HepG2 (cell line): ENCODE data around the gene CPT1B. TPM values are rescaled to one million over a fixed set of nuclear protein-coding genes. Genes with fewer than 3 reads are reported as not detected.

Experiments
- ATAC-seq: fragments of 200-7000 bp; cut with Tn5 transposase; 3 replicates; pipeline ENCODE4 v1.9.1; 2020; ENCODE audit warnings: mild to moderate bottlenecking, moderate library complexity
- BruUV-seq: library from RNA; stranded (reverse); fragments of 400-500 nt; replicated peaks from 2 replicates; lab custom pipeline; 2021; lab: Mats Ljungman, UMichigan
- CTCF ChIA-PET: fragments of 300-600 bp; formaldehyde crosslinking; extraction: SDS; loops from one replicate; lab custom pipeline; 2021; ENCODE audit warnings: low total read pairs, inconsistent platforms, low intra/inter-chr PET ratio; lab: Yijun Ruan, JAX
- POLR2A ChIA-PET: fragments of 350-600 bp; sonication (Branson Sonifier 250); formaldehyde crosslinking; loops from one replicate; lab custom pipeline; 2020; ENCODE audit warnings: antibody characterized with exemption, inconsistent platforms; lab: Yijun Ruan, JAX
- DNase-seq: peaks from one replicate; pipeline ENCODE4 v3.0.0-alpha.2; 2015; ENCODE audit warnings: low spot score
- FAIRE-seq: peaks from 3 replicates; lab custom pipeline; 2011; peaks lifted over from hg19 to GRCh38; lab: Jason Lieb, UNC
- H2AFZ ChIP-seq: one replicate; pipeline ENCODE4 v1.6.1; 2011; ENCODE audit warnings: low read length, inconsistent platforms
- H3K27ac ChIP-seq: fragments of 300-600 bp; 3 replicates; pipeline ENCODE4 v1.8.0; 2011; ENCODE audit warnings: mixed run types, mild to moderate bottlenecking, mixed read lengths, low read length, inconsistent platforms; ENCODE audit not compliant: insufficient read depth; ENCODE audit errors: extremely low read length
- H3K27me3 ChIP-seq, 2 experiments: fragments of 200-600 bp in 1 of 2; 2 replicates in 1 of 2; 3 replicates in 1 of 2; pipeline versions ENCODE4 v1.6.0 to v1.8.0; 2011; ENCODE audit warnings: low read length in 2 of 2, mild to moderate bottlenecking in 2 of 2, moderate library complexity in 2 of 2, inconsistent platforms in 1 of 2; ENCODE audit not compliant: insufficient read depth in 2 of 2, control insufficient read depth in 1 of 2
- H3K36me3 ChIP-seq, 2 experiments: fragments of 200-600 bp in 1 of 2; replicated peaks in 1 of 2; 2 replicates in 1 of 2; 3 replicates in 1 of 2; pipeline versions ENCODE4 v1.5.1 to v1.8.0; 2011; ENCODE audit warnings: low read length in 2 of 2, inconsistent platforms in 1 of 2; ENCODE audit not compliant: insufficient read depth in 2 of 2, control insufficient read depth in 1 of 2
- H3K4me1 ChIP-seq: 2 replicates; pipeline ENCODE4 v1.5.1; 2012; ENCODE audit warnings: low read length, inconsistent platforms; ENCODE audit not compliant: insufficient read depth
- H3K4me2 ChIP-seq: 2 replicates; pipeline ENCODE4 v1.6.0; 2011; ENCODE audit warnings: low read depth, low read length, inconsistent platforms
- H3K4me3 ChIP-seq, 3 experiments: fragments of 200-600 bp in 1 of 3; sonication (generic), shearing (Covaris generic) in 1 of 3; replicated peaks in 1 of 3; 2 replicates each; pipeline ENCODE4 v1.5.1; 2011 to 2016; ENCODE audit warnings: low read length in 3 of 3, inconsistent platforms in 2 of 3, low read depth in 2 of 3, mild to moderate bottlenecking in 2 of 3, control low read depth in 1 of 3, mixed read lengths in 1 of 3; ENCODE audit not compliant: insufficient read depth in 1 of 3
- H3K79me2 ChIP-seq: one replicate; pipeline ENCODE4 v1.6.1; 2011; ENCODE audit warnings: low read length, inconsistent platforms; ENCODE audit not compliant: insufficient read depth
- H3K9ac ChIP-seq: 2 replicates; pipeline ENCODE4 v1.6.0; 2011; ENCODE audit warnings: mild to moderate bottlenecking, low read depth, low read length, inconsistent platforms; ENCODE audit not compliant: insufficient read depth
- H3K9me3 ChIP-seq: 2 replicates; pipeline ENCODE4 v1.5.1; 2012; ENCODE audit warnings: mild to moderate bottlenecking, low read length
- H4K20me1 ChIP-seq: 2 replicates; pipeline ENCODE4 v1.6.0; 2011; ENCODE audit warnings: inconsistent platforms, mild to moderate bottlenecking, low read length, moderate library complexity; ENCODE audit not compliant: insufficient read depth
- CHCHD3 ChIP-seq: sonication (generic); formaldehyde crosslinking; IDR thresholded peaks from 2 replicates; pipeline ENCODE4 v1.8.0; 2022; ENCODE audit warnings: mild to moderate bottlenecking, missing genetic modification reagents, moderate library complexity
- EHMT2 ChIP-seq: fragments of 200-600 bp; sonication (generic); IDR thresholded peaks from 2 replicates; pipeline ENCODE4 v1.7.0; 2017; ENCODE audit warnings: antibody characterized with exemption, low read depth, low read length, borderline replicate concordance
- ELK4 ChIP-seq: sonication (generic); formaldehyde crosslinking; IDR thresholded peaks from 2 replicates; pipeline ENCODE4 v1.9.0; 2021; ENCODE audit warnings: missing genetic modification reagents, borderline replicate concordance
- HCFC1 ChIP-seq: fragments of 150-350 bp; IDR thresholded peaks from 2 replicates; pipeline ENCODE4 v1.6.1; 2014; ENCODE audit warnings: low read depth, low read length
- MAFF ChIP-seq: IDR thresholded peaks from 2 replicates; pipeline ENCODE4 v1.6.1; 2011; ENCODE audit warnings: low read depth, low read length, improper control_type of control experiment
- MBD4 ChIP-seq: IDR thresholded peaks from 2 replicates; pipeline ENCODE4 v1.6.1; 2012; ENCODE audit warnings: low read length, inconsistent platforms, borderline replicate concordance
- MTF2 ChIP-seq: sonication (generic); formaldehyde crosslinking; IDR thresholded peaks from 2 replicates; pipeline ENCODE4 v1.5.0; 2020; ENCODE audit warnings: missing genetic modification reagents, borderline replicate concordance
- NCOA2 ChIP-seq: sonication (generic); formaldehyde crosslinking; IDR thresholded peaks from 2 replicates; pipeline ENCODE4 v1.8.0; 2022; ENCODE audit warnings: inconsistent platforms
- NKX3-1 ChIP-seq: sonication (generic); formaldehyde crosslinking; IDR thresholded peaks from 2 replicates; pipeline ENCODE4 v1.5.0; 2020; ENCODE audit warnings: missing genetic modification reagents
- PHF20 ChIP-seq: sonication (generic); formaldehyde crosslinking; IDR thresholded peaks from 2 replicates; pipeline ENCODE4 v1.5.0; 2020; ENCODE audit warnings: mild to moderate bottlenecking, missing genetic modification reagents
- RARG ChIP-seq: sonication (generic); formaldehyde crosslinking; IDR thresholded peaks from 2 replicates; pipeline ENCODE4 v1.4.0; 2020; ENCODE audit warnings: low read depth, mild to moderate bottlenecking, missing genetic modification reagents
- RBM22 ChIP-seq: fragments of 200-400 bp; formaldehyde crosslinking; optimal IDR thresholded peaks from 2 replicates; pipeline ENCODE3; 2017; ENCODE audit warnings: mild to moderate bottlenecking, low read length, moderate library complexity
- ZFAT ChIP-seq: sonication (generic); formaldehyde crosslinking; conservative IDR thresholded peaks from 2 replicates; pipeline ENCODE4 v1.8.1; 2023; ENCODE audit warnings: missing genetic modification reagents, inconsistent platforms
- ZKSCAN8 ChIP-seq: IDR thresholded peaks from 2 replicates; pipeline ENCODE4 v1.6.1; 2016; ENCODE audit warnings: borderline replicate concordance, missing genetic modification reagents, missing compliant biosample characterization
- ZNF124 ChIP-seq: sonication (generic); formaldehyde crosslinking; IDR thresholded peaks from 2 replicates; pipeline ENCODE4 v1.4.0; 2020; ENCODE audit warnings: missing genetic modification reagents
- ZNF274 ChIP-seq: sonication (generic); formaldehyde crosslinking; IDR thresholded peaks from 2 replicates; pipeline ENCODE4 v1.5.1; 2020; ENCODE audit warnings: mild to moderate bottlenecking, missing genetic modification reagents
- ZNF326 ChIP-seq: sonication (generic); formaldehyde crosslinking; IDR thresholded peaks from 2 replicates; pipeline ENCODE4 v1.4.0; 2020; ENCODE audit warnings: missing genetic modification reagents, borderline replicate concordance
- ZNF546 ChIP-seq: sonication (generic); formaldehyde crosslinking; conservative IDR thresholded peaks from 2 replicates; pipeline ENCODE4 v1.8.1; 2023; ENCODE audit warnings: mild to moderate bottlenecking, missing genetic modification reagents
- ZNF770 ChIP-seq: sonication (generic); formaldehyde crosslinking; IDR thresholded peaks from 2 replicates; pipeline ENCODE4 v1.5.0; 2020; ENCODE audit warnings: mild to moderate bottlenecking, missing genetic modification reagents
- ZNF776 ChIP-seq: sonication (generic); formaldehyde crosslinking; IDR thresholded peaks from 2 replicates; pipeline ENCODE4 v1.4.0; 2020; ENCODE audit warnings: mild to moderate bottlenecking, missing genetic modification reagents
- WGBS: methylation state at CpG from one replicate; pipeline ENCODE4 v1.1.6; 2017; ENCODE audit warnings: low lambda C conversion rate; 5-methylcytosine and 5-hydroxymethylcytosine counted together
- in situ Hi-C: cut with HindIII; loops from 2 replicates; pipeline ENCODE4 v1.10.0; 2017; ENCODE audit warnings: low pct_unique_long_range_greater_than_20kb; ENCODE audit not compliant: extremely low pct_ligation_motif_present
- intact Hi-C: fragments of 100-400 bp; cut with micrococcal nuclease; formaldehyde crosslinking; loops from one replicate; pipeline ENCODE4 v1.10.0; 2022; ENCODE audit not compliant: unreplicated experiment
- polyA plus RNA-seq, 8 experiments: library from polyadenylated mRNA; depleted of rRNA in 3 of 8; stranded (reverse) in 7 of 8; unstranded in 1 of 8; fragments of >200 nt; fragmentation: Illumina TruSeq in 4 of 8; extraction: Trizol in 4 of 8; gene quantifications; 2 replicates each; pipeline versions ENCODE4 v1.2.1 to v1.2.3, GENCODE V29; 2011 to 2016; ENCODE audit warnings: low read depth in 4 of 8, missing spikeins in 1 of 8, mixed read lengths in 1 of 8; ENCODE audit not compliant: insufficient read depth in 1 of 8
- total RNA-seq, 5 experiments: library from RNA; depleted of rRNA; stranded (reverse); fragments of >200 nt; fragmentation: Illumina TruSeq; extraction: Trizol; gene quantifications; 2 replicates each; pipeline ENCODE4 v1.2.3, GENCODE V29; 2016; ENCODE audit warnings: low read depth in 1 of 5
- TF ChIP-seq, protein P1 (sequence below): sonication (generic); formaldehyde crosslinking; IDR thresholded peaks from 2 replicates; pipeline ENCODE4 v1.4.0; 2020; ENCODE audit warnings: missing genetic modification reagents, mild to moderate bottlenecking, borderline replicate concordance

Gene CPT1B
- total and polyA plus RNA-seq, 2 of the 13 experiments (the other 11 are each of a cell fraction or from before 2014, with no cell fraction given): 9.2 to 19.5 TPM

DNA sequence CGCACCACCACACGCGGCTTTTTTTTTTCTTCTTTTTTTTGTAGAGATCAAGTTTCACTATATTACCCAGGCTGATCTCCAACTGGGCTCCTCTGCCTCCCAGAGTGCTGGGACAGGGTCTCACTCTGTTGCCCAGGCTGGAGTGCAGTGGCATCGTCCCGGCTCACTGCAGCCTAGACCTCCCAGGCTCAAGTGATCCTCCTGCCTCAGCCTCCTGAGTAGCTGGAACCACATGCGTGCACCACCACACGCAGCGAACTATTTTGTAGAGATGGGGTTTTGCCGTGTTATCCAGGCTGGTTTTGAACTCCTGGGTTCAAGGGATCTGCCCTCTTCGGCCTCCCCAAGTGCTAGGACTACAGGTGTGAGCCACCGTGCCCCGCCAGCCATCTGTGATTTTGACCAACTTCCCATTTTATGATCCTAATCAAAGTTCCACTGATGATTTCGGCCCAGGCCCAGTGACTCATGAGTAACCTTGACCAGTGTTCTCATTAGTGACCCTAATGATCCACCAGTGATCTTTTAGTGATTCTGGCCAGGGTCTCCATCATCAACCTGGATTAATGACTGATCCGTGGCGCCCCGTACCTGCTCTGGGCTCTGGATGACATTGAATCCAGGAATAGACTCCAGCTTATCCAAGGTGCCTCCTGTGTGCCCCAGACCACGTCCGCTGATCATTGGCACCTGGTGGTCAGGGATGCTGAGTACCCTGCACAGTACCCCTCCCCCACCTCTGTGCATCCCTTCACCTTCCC, 50.1 kb downstream of the CPT1B start:
- in situ Hi-C loops: no loop called here
- no TSS peak for BruUV-seq
- H3K27me3 ChIP-seq: no peaks in the 10 kb centered on the region
- H3K4me2 ChIP-seq: no peak overlapping the region
- peaks cover 15% of the 10 kb centered on the region for H4K20me1 ChIP-seq
- no peak overlapping the region for H3K27ac ChIP-seq
- H3K9ac ChIP-seq: no peak overlapping the region
- H2AFZ ChIP-seq: no peak overlapping the region
- DNase-seq (no peak), FAIRE-seq (no peak), ATAC-seq (no peak)
- H3K4me3 ChIP-seq: no peak overlapping the region
- POLR2A ChIA-PET: interaction anchor here (0.8 to 2.5 kb wide), 6 partner anchors 10 to 172 kb away, joined by 3 to 7 read pairs (median 4); partner anchors contain the start of genes ARSA, LMF2, NCAPH2 and SYCE3
- 91% methylated on average over 17 of the region's 18 CpGs for WGBS
- H3K79me2 ChIP-seq: peaks cover 20% of the 10 kb centered on the region
- peaks cover 1 to 7% of the 10 kb centered on the region in 2 experiments; a peak in 4 of 5 replicates for H3K36me3 ChIP-seq
- no peaks in the 10 kb centered on the region for H3K9me3 ChIP-seq
- peaks cover 70% of the 10 kb centered on the region for H3K4me1 ChIP-seq
- intact Hi-C loops: loop anchor here (5.0 kb wide), 1 partner anchor 34 kb away; the partner anchor contains the start of gene SYCE3
- CTCF ChIA-PET: no interaction called here
- peak; percentile 29; the same call in 1 of the 2 replicates for TF ChIP-seq ZNF770
- no peak for TF ChIP-seq ELK4
- TF ChIP-seq HCFC1: no peak
- no peak for TF ChIP-seq ZFAT (CRISPR knock-in tag)
- no peak for TF ChIP-seq MBD4
- no peak for TF ChIP-seq ZNF274 (CRISPR knock-in tag)
- 0 out of 2 replicates have a peak, but pooled peaks have one; percentile 22 for TF ChIP-seq ZNF326
- no peak for TF ChIP-seq ZNF546 (CRISPR knock-in tag)
- no peak for TF ChIP-seq RARG
- no peak for TF ChIP-seq PHF20 (CRISPR knock-in tag)
- TF ChIP-seq MTF2 (CRISPR knock-in tag): no peak
- TF ChIP-seq CHCHD3 (CRISPR knock-in tag): no peak
- no peak for TF ChIP-seq ZKSCAN8 (CRISPR knock-in tag)
- TF ChIP-seq RBM22: peak; percentile 16
- TF ChIP-seq ZNF776 (CRISPR knock-in tag): no peak
- no peak for TF ChIP-seq ZNF124
- TF ChIP-seq, protein P1, sequence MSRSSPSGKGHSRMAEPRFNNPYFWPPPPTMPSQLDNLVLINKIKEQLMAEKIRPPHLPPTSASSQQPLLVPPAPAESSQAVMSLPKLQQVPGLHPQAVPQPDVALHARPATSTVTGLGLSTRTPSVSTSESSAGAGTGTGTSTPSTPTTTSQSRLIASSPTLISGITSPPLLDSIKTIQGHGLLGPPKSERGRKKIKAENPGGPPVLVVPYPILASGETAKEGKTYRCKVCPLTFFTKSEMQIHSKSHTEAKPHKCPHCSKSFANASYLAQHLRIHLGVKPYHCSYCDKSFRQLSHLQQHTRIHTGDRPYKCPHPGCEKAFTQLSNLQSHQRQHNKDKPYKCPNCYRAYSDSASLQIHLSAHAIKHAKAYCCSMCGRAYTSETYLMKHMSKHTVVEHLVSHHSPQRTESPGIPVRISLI: no peak
- no peak for TF ChIP-seq NCOA2 (CRISPR knock-in tag)
- no peak for TF ChIP-seq MAFF
- TF ChIP-seq EHMT2: no peak
- TF ChIP-seq NKX3-1 (CRISPR knock-in tag): no peak
